ENCODE results near the gene VN1R5. TPM values are rescaled to one million over a fixed set of nuclear protein-coding genes. Genes with fewer than 3 reads are reported as not detected.

The VN1R5 gene
- total RNA-seq, 4 donors from 2014 or later: not detected

DNA sequence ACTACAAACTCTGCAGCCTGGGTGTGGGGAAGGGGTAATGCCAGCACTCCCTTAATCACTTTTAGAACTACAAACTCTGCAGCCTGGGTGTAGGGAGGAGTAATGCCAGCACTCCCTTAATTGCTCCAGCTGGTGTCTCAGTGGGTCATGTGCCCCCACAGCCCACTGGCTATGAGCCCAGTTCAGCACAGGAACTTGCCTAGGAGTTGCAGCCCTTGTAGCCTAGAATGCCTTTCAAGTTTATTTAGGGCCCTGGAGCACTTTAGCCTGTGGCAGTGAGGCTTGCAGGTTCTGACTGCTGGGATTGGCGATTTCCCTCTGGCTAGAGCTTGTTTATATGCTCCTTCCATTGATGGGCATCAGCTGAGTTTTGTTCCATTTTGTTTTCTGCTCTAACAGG lies 17.1 kb downstream of the VN1R5 start:
- TF ChIP-seq POLR2AphosphoS5 (IDR thresholded peaks at IDR 0.05) (no peak), EP300 (IDR thresholded peaks at IDR 0.05) (no peak), POLR2A (IDR thresholded peaks at IDR 0.05) (no peak)
- TF ChIP-seq, protein P1, sequence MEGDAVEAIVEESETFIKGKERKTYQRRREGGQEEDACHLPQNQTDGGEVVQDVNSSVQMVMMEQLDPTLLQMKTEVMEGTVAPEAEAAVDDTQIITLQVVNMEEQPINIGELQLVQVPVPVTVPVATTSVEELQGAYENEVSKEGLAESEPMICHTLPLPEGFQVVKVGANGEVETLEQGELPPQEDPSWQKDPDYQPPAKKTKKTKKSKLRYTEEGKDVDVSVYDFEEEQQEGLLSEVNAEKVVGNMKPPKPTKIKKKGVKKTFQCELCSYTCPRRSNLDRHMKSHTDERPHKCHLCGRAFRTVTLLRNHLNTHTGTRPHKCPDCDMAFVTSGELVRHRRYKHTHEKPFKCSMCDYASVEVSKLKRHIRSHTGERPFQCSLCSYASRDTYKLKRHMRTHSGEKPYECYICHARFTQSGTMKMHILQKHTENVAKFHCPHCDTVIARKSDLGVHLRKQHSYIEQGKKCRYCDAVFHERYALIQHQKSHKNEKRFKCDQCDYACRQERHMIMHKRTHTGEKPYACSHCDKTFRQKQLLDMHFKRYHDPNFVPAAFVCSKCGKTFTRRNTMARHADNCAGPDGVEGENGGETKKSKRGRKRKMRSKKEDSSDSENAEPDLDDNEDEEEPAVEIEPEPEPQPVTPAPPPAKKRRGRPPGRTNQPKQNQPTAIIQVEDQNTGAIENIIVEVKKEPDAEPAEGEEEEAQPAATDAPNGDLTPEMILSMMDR (IDR thresholded peaks at IDR 0.05): no peak
- ATAC-seq: no peak
- 29 to 83% methylated on average over 1 of the region's 1 CpG for WGBS, 2 donors (ENCODE audit: low coverage in 1 of 2)
- H3K36me3 ChIP-seq: no peaks in the 10 kb centered on the region
- no peaks in the 10 kb centered on the region for H3K27me3 ChIP-seq
- H3K4me3 ChIP-seq: no peak overlapping the region
- H3K27ac ChIP-seq: no peak overlapping the region
- no peaks in the 10 kb centered on the region for H3K4me1 ChIP-seq
- H3K9me3 ChIP-seq: peaks cover 0 to 29% (median 0%) of the 10 kb centered on the region in 3 donors

DNA sequence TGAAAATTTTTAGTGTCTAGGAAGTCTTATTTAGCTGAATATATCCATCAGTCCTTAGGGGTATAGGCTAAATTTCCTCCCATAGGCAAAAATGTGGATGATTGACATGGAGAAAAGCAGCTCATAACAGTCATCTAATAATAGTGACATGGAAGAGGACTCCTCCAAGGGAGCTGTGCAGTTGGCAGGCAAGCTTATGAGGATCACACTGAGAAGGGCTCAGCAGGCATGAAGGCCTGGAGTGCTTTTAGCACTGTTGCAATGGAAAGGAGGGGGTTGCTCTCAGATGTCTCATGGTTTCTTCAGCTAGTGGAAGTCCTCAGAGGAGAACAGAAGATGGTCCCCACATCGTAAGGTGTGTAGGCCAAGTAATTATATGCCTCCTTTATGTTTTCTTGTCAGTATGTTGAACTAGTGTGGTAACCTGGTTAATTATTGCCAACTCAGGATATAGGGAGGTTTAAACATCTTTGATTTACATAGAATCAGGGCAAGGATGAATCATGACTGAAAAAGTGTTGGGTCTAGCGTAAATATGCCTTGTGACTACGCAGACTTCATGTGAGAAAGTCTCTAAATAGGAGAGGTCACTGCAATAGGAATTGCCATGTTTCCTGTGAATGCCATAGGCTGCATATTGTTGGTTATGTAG lies 18.9 kb downstream of the VN1R5 start:
- 88 to 90% methylated on average over 2 to 3 of the region's 3 CpGs for WGBS, 2 donors (ENCODE audit: low coverage in 1 of 2)
- no peak overlapping the region for H3K27ac ChIP-seq
- H3K27me3 ChIP-seq: no peaks in the 10 kb centered on the region
- no peak for ATAC-seq
- no peaks in the 10 kb centered on the region for H3K36me3 ChIP-seq
- peaks cover 0 to 17% (median 0%) of the 10 kb centered on the region in 3 donors for H3K9me3 ChIP-seq
- no peak overlapping the region for H3K4me3 ChIP-seq
- no peaks in the 10 kb centered on the region for H3K4me1 ChIP-seq
- TF ChIP-seq, protein P1 (IDR thresholded peaks at IDR 0.05): no peak
- TF ChIP-seq POLR2AphosphoS5 (IDR thresholded peaks at IDR 0.05) (no peak), EP300 (IDR thresholded peaks at IDR 0.05) (no peak), POLR2A (IDR thresholded peaks at IDR 0.05) (no peak)

DNA sequence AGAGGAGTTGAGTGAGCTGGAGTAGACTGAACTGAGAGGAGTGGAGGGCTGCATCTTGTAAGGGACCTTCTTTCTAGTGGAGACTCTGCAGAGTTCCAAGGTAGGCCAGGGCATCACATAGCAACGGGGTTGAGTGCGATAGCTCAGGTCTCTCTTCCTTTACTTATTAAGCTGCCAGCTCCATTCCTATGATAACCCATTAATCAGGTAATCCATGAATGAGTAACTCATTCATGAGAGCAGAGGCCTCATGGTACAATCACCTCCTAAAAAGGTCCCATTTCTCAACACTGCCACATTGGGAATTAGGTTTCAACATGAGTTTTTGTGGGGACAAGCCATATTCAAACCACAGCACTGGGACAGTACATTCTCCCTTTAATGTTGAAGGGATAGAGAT lies 21.3 kb downstream of the VN1R5 start:
- no peak overlapping the region for H3K27ac ChIP-seq
- TF ChIP-seq EP300 (IDR thresholded peaks at IDR 0.05) (no peak), POLR2AphosphoS5 (IDR thresholded peaks at IDR 0.05) (no peak), POLR2A (IDR thresholded peaks at IDR 0.05) (no peak)
- 94 to 100% methylated on average over 2 of the region's 2 CpGs for WGBS, 2 donors (ENCODE audit: low coverage in 1 of 2)
- H3K4me1 ChIP-seq: no peaks in the 10 kb centered on the region
- no peak for ATAC-seq
- no peaks in the 10 kb centered on the region for H3K36me3 ChIP-seq
- peaks cover 0 to under 1% (median 0%) of the 10 kb centered on the region in 3 donors for H3K9me3 ChIP-seq
- no peaks in the 10 kb centered on the region for H3K27me3 ChIP-seq
- H3K4me3 ChIP-seq: no peak overlapping the region

DNA sequence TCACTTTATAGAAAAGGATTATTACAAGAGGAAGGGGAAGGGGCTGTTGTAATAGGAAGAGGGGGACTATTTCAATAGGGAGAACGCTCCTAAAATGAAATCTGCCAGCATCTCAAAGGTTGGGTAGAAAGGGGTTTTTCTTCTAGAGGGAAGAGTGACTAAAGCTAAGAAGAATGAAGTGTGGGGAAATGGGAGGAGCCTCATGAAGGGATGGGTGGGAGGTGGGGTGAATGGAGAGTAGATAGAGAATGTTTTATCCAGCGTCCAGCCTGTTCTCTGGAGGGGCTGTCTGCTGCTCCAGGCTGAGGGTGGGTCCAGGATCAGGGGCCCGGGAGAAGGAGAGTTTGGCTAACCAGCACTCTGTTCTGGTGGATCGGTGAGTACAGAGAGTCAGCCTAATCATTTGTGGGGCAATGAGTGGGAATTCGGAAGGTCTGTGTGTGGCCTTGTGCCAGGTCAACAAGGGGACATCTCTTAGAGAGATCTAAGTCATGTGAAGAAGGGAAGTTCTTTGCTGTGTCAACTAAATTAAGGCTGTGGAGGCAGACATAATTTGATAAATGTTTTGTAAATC lies 25.2 kb downstream of the VN1R5 start:
- ATAC-seq: no peak
- WGBS, 2 donors (ENCODE audit: low coverage in 1 of 2): 42 to 80% methylated on average over 5 of the region's 5 CpGs

DNA sequence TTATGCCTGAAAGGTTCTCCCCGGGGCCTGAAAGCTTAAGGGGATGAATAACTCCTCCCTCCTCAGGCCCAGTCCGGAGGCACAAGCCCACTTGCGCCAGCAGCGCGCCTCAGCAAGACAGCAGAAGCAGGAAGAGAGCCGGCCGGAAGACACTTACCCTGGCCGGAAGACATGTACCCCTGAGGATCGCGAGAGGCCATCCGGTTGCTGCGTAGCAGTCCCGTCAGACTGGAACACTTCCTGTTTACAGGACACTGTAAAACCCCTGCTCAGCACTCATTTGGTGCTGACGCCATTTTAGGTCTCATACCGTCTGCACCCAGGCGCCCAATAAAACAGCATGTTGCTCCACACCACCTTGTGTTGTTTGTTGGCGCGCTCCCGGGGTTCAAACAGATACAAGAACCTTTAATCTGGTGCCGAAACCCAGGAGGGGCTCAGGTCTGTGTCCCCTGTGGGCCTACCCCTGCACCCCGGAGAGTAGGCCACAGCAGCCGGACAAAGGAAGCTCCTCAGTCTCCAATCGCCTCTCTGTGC lies 30.3 kb downstream of the VN1R5 start:
- Histone ChIP-seq H3K4me1 (no peaks in the 10 kb centered on the region), H3K36me3 (no peaks in the 10 kb centered on the region), H3K27ac (no peak overlapping the region), H3K4me3 (no peak overlapping the region), H3K9me3 (no peaks in the 10 kb centered on the region), H3K27me3 (no peaks in the 10 kb centered on the region)
- no peak for ATAC-seq
- WGBS, 2 donors (ENCODE audit: low coverage in 1 of 2): 95% methylated on average over 7 of the region's 23 CpGs; no CpG with 5 or more reads in 1 of the 2 donors
- TF ChIP-seq, protein P1 (IDR thresholded peaks at IDR 0.05): no peak
- TF ChIP-seq EP300 (IDR thresholded peaks at IDR 0.05) (no peak), POLR2A (IDR thresholded peaks at IDR 0.05) (no peak), POLR2AphosphoS5 (IDR thresholded peaks at IDR 0.05) (no peak)

More for the DNA sequence above, 25.2 kb downstream of the VN1R5 start:
- Histone ChIP-seq H3K4me3 (no peak overlapping the region), H3K4me1 (no peaks in the 10 kb centered on the region), H3K9me3 (no peaks in the 10 kb centered on the region), H3K27ac (no peak overlapping the region), H3K27me3 (no peaks in the 10 kb centered on the region), H3K36me3 (no peaks in the 10 kb centered on the region)
- TF ChIP-seq POLR2A (IDR thresholded peaks at IDR 0.05) (no peak), POLR2AphosphoS5 (IDR thresholded peaks at IDR 0.05) (no peak), EP300 (IDR thresholded peaks at IDR 0.05) (no peak)
- TF ChIP-seq, protein P1 (IDR thresholded peaks at IDR 0.05): no peak
